ENCODE measurements around the gene TCP11L1.

DNA sequence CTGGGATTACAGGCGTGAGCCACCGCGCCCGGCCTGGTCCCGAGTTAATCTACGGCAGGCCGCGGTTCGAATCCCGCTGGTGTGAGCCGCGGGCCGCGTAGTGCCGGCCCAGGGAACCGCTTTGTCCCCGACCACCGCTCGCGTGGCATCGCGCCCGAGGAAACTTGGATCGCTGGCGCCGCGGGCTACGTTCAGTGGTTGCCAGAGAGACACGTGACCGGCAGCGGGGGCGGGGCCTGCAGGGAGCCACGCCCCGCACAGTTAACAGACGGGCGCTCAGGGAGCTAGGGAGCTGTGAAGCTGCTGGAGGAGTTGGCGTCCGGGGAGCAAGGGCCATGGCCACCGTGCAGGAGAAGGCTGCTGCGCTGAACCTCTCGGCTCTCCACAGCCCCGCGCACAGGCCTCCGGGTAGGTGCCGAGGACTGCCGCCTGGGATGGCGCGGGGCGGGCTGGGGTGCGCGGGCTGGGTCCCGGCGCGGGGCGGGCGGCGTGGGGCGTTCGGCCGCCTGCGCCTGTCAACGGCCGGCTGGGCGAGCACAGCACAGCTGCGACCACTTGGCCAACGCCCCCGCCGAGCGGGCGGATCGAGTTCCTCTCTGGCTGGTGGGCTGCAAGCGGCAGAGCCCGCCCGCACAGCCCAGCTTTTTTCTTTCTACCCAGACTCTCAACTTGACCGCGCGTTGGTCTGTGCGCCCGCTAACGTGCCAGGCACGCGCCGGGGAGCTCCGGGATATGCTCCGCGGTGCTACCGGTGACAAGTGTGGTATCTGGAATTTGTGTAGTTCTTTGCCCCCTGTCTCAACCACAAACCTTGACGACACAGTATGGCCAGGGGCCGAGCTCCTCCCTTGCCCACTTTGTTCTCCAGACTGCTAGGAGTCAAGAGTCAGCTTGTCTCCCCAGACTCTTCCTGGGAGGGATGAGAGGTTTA, 23.5 kb upstream of the TCP11L1 start, which contains the start of gene DEPDC7:
- TF ChIP-seq, protein P1, sequence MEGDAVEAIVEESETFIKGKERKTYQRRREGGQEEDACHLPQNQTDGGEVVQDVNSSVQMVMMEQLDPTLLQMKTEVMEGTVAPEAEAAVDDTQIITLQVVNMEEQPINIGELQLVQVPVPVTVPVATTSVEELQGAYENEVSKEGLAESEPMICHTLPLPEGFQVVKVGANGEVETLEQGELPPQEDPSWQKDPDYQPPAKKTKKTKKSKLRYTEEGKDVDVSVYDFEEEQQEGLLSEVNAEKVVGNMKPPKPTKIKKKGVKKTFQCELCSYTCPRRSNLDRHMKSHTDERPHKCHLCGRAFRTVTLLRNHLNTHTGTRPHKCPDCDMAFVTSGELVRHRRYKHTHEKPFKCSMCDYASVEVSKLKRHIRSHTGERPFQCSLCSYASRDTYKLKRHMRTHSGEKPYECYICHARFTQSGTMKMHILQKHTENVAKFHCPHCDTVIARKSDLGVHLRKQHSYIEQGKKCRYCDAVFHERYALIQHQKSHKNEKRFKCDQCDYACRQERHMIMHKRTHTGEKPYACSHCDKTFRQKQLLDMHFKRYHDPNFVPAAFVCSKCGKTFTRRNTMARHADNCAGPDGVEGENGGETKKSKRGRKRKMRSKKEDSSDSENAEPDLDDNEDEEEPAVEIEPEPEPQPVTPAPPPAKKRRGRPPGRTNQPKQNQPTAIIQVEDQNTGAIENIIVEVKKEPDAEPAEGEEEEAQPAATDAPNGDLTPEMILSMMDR (IDR thresholded peaks at IDR 0.05; ENCODE audit: control extremely low read depth in 1 of 3, insufficient read depth in 1 of 3, low read depth in 1 of 3, low read length in 3 of 3): no peak
- TF ChIP-seq SRF (IDR thresholded peaks at IDR 0.05; ENCODE audit: low read depth, low read length): no peak; the same call in 1 of the 2 replicates
- TF ChIP-seq, protein P2, sequence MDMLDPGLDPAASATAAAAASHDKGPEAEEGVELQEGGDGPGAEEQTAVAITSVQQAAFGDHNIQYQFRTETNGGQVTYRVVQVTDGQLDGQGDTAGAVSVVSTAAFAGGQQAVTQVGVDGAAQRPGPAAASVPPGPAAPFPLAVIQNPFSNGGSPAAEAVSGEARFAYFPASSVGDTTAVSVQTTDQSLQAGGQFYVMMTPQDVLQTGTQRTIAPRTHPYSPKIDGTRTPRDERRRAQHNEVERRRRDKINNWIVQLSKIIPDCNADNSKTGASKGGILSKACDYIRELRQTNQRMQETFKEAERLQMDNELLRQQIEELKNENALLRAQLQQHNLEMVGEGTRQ (IDR thresholded peaks at IDR 0.05; ENCODE audit: low read length): peak; percentile 92
